PC-3 (cell line): ENCODE results near the gene ABCB8. TPM values are rescaled to one million over a fixed set of nuclear protein-coding genes. Genes with fewer than 3 reads are reported as not detected.

Experiments used
- ATAC-seq: fragments of 200-7000 bp; cut with Tn5 transposase; 2 replicates; pipeline ENCODE4 v1.9.1; 2020; ENCODE audit warnings: mild to moderate bottlenecking, moderate library complexity
- BruUV-seq: library from RNA; stranded (reverse); fragments of 400-500 nt; replicated peaks from 2 replicates; lab custom pipeline; 2021; lab: Mats Ljungman, UMichigan
- CTCF ChIA-PET: fragments of 300-600 bp; sonication (Branson Sonifier 250); formaldehyde crosslinking; loops from one replicate; lab custom pipeline; 2022; ENCODE audit warnings: antibody characterized with exemption; lab: Charles Lee
- POLR2A ChIA-PET: fragments of 300-600 bp; sonication (Branson Sonifier 250); formaldehyde crosslinking; loops from one replicate; lab custom pipeline; 2022; ENCODE audit warnings: antibody characterized with exemption; ENCODE audit not compliant: unreplicated experiment; lab: Charles Lee
- DNase-seq: peaks from one replicate; pipeline ENCODE4 v3.0.0-alpha.2; 2015
- H2AFZ ChIP-seq: fragments of 300-600 bp; sonication (generic); 2 replicates; pipeline ENCODE4 v1.6.0; 2016; ENCODE audit warnings: antibody characterized with exemption, low read length
- H3F3A ChIP-seq: fragments of 300-600 bp; sonication (generic); one replicate; pipeline ENCODE4 v1.6.0; 2017; ENCODE audit warnings: antibody characterized with exemption, low read length, control low read depth, mild to moderate bottlenecking; ENCODE audit not compliant: unreplicated experiment
- H3K27ac ChIP-seq: fragments of 300-600 bp; sonication (generic); 2 replicates; pipeline ENCODE4 v1.5.1; 2016; ENCODE audit warnings: mild to moderate bottlenecking, low read length
- H3K27me3 ChIP-seq: fragments of 300-600 bp; sonication (generic); 2 replicates; pipeline ENCODE4 v1.6.1; 2016; ENCODE audit warnings: low read length, mixed read lengths
- H3K36me3 ChIP-seq: fragments of 300-600 bp; sonication (generic); 2 replicates; pipeline ENCODE4 v1.6.1; 2016; ENCODE audit warnings: low read depth, mixed run types, low read length, mixed read lengths
- H3K4me1 ChIP-seq: fragments of 300-600 bp; sonication (generic); 2 replicates; pipeline ENCODE4 v1.5.1; 2016; ENCODE audit warnings: low read length; ENCODE audit not compliant: insufficient read depth
- H3K4me2 ChIP-seq: fragments of 300-600 bp; sonication (generic); 2 replicates; pipeline ENCODE4 v1.6.0; 2016; ENCODE audit warnings: low read length
- H3K4me3 ChIP-seq: fragments of 300-600 bp; sonication (generic); 2 replicates; pipeline ENCODE4 v1.5.1; 2016; ENCODE audit warnings: mild to moderate bottlenecking, low read length, mixed read lengths
- H3K79me2 ChIP-seq: fragments of 300-600 bp; sonication (generic); 2 replicates; pipeline ENCODE4 v1.6.1; 2017; ENCODE audit warnings: low read length, mixed read lengths
- H3K9ac ChIP-seq: fragments of 300-600 bp; sonication (generic); 2 replicates; pipeline ENCODE4 v1.6.0; 2016; ENCODE audit warnings: mild to moderate bottlenecking, low read length
- H3K9me2 ChIP-seq: fragments of 300-600 bp; sonication (generic); replicated peaks from 2 replicates; pipeline ENCODE4 v1.6.1; 2016; ENCODE audit warnings: mixed run types, low read length, mixed read lengths
- H3K9me3 ChIP-seq: fragments of 300-600 bp; sonication (generic); 2 replicates; pipeline ENCODE4 v1.6.1; 2016; ENCODE audit warnings: low read length, mixed read lengths
- H4K20me1 ChIP-seq: fragments of 300-600 bp; sonication (generic); 2 replicates; pipeline ENCODE4 v1.6.1; 2016; ENCODE audit warnings: low read length, mixed read lengths
- EZH2 ChIP-seq: fragments of 300-600 bp; sonication (generic); IDR thresholded peaks from one replicate; pipeline ENCODE4 v1.6.1; 2017; ENCODE audit warnings: antibody characterized with exemption, mild to moderate bottlenecking, low read length; ENCODE audit not compliant: unreplicated experiment
- EZH2phosphoT487 ChIP-seq: fragments of 300-600 bp; sonication (generic); IDR thresholded peaks from 2 replicates; pipeline ENCODE4 v1.6.1; 2018; ENCODE audit warnings: mild to moderate bottlenecking, antibody characterized with exemption, low read length, borderline replicate concordance
- intact Hi-C: fragments of 100-400 bp; cut with micrococcal nuclease; formaldehyde crosslinking; loops from 2 replicates; pipeline ENCODE4 v1.9.0; 2023
- total RNA-seq: library from RNA; depleted of rRNA; stranded (reverse); fragments of >200 nt; gene quantifications from 2 replicates; pipeline ENCODE4 v1.2.3, GENCODE V29; 2014
- TF ChIP-seq, protein P1 (sequence below): fragments of 300-600 bp; sonication (generic); conservative IDR thresholded peaks from 2 replicates; pipeline ENCODE4 v1.5.1; 2017; ENCODE audit warnings: antibody characterized with exemption, low read depth, mild to moderate bottlenecking, low read length

The ABCB8 gene
- total RNA-seq, 1 experiment from 2014 or later, result 58.4 TPM

DNA sequence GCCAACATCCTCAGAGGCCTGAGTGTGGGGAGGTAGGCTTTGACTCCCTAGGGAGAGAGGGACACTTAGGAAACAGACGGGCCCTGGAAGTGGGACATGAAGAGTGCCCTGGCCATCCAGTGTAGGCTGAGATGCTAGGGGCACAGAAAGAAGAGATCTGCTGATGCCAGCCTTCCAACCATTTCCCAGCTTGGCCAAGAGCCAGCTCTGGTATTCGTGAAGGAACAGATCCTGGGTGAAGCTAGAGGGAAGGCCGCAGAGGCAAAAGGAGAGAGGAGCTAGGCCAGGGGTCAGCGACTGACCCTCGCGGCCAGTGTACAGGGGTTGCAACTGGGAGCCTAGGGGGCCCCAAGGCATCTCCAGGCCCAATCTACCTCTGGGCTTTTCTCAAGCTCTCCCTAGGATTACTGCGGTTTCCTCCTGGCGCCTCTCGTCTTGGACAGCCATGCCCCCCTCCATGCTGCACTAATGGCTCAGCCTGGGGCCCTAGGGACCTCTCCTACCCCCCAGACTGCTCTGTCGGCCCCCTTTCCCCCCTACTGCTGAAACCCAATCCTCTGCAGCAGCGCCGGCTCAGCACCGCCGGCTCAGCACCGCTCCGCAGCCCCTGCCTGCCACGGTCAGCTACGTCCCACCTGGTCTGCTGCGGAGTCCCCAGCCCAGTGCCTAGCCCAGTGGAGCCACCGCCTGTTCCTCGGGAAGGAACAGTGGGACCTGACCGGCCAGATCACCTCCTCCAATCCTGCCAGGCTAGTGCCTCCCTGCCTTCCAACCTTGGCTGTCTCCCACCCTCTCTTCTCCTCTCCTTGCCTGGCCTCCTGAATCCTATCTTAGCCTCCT is 19.9 kb downstream of the ABCB8 start, which contains the start of gene ASIC3:
Gene ASIC3, plus strand, starts transcription at position 556 of the 840 bp plus-strand sequence. CDS start 355 bp downstream, outside the sequence.
- Histone ChIP-seq H3K9me3 (no peaks in the 10 kb centered on the region), H3K9ac (no peak within 1 kb of the TSS), H3K4me1 (peaks cover 12% of the 10 kb centered on the region), H3K27me3 (no peaks in the 10 kb centered on the region), H3K79me2 (no peaks in the 10 kb centered on the region), H3K4me2 (no peak within 1 kb of the TSS), H3K9me2 (no peaks in the 10 kb centered on the region), H3F3A (no peaks in the 10 kb centered on the region), H4K20me1 (no peaks in the 10 kb centered on the region), H3K4me3 (no peak within 1 kb of the TSS), H2AFZ (no peak within 1 kb of the TSS), H3K36me3 (no peaks in the 10 kb centered on the region), H3K27ac (no peak within 1 kb of the TSS)
- no TSS peak for BruUV-seq
- TF ChIP-seq, protein P1, sequence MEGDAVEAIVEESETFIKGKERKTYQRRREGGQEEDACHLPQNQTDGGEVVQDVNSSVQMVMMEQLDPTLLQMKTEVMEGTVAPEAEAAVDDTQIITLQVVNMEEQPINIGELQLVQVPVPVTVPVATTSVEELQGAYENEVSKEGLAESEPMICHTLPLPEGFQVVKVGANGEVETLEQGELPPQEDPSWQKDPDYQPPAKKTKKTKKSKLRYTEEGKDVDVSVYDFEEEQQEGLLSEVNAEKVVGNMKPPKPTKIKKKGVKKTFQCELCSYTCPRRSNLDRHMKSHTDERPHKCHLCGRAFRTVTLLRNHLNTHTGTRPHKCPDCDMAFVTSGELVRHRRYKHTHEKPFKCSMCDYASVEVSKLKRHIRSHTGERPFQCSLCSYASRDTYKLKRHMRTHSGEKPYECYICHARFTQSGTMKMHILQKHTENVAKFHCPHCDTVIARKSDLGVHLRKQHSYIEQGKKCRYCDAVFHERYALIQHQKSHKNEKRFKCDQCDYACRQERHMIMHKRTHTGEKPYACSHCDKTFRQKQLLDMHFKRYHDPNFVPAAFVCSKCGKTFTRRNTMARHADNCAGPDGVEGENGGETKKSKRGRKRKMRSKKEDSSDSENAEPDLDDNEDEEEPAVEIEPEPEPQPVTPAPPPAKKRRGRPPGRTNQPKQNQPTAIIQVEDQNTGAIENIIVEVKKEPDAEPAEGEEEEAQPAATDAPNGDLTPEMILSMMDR, result no peak
- TF ChIP-seq EZH2 (no peak), EZH2phosphoT487 (no peak)
- ChIA-PET POLR2A (interaction anchor here (0.5 kb wide), 1 partner anchor 15 kb away, joined by 7 read pairs; no protein-coding TSS in a partner anchor), CTCF (interaction anchor here (0.6 kb wide), 1 partner anchor 57 kb away, joined by 3 read pairs; the partner anchor contains the start of gene NOS3)
- no peak for ATAC-seq
- DNase-seq, result no peak
- intact Hi-C loops, result no loop called here

- H3K36me3 ChIP-seq, result no peaks in the 10 kb centered on the region
- TF ChIP-seq EZH2phosphoT487 (no peak), EZH2 (no peak)
- TF ChIP-seq, protein P1, result no peak
- H3F3A ChIP-seq, result no peaks in the 10 kb centered on the region
- BruUV-seq, result no TSS peak
- no peak overlapping the region for H2AFZ ChIP-seq
- no peak overlapping the region for H3K4me3 ChIP-seq
- no peak overlapping the region for H3K4me2 ChIP-seq
- no peak overlapping the region for H3K9ac ChIP-seq
- intact Hi-C loops, result no loop called here
- ATAC-seq, result no peak
- H3K9me2 ChIP-seq, result no peaks in the 10 kb centered on the region
- H3K9me3 ChIP-seq, result no peaks in the 10 kb centered on the region
- H3K79me2 ChIP-seq, result no peaks in the 10 kb centered on the region
- no peaks in the 10 kb centered on the region for H3K27me3 ChIP-seq
- DNase-seq, result no peak
- ChIA-PET CTCF (no interaction called here), POLR2A (no interaction called here)
- H3K27ac ChIP-seq, result no peak overlapping the region
- H4K20me1 ChIP-seq, result no peaks in the 10 kb centered on the region
- peaks cover 12% of the 10 kb centered on the region for H3K4me1 ChIP-seq
Observed at GRCh38 chr7:151048911-151049463, 20.7 kb downstream of the ABCB8 start.
